A549 (cell line): Measurements from ENCODE around the gene ZC3H12C. TPM values are rescaled to one million over a fixed set of nuclear protein-coding genes. Genes with fewer than 3 reads are reported as not detected.

Experiments
- ATAC-seq, 2 experiments: fragments of 200-7000 bp in 1 of 2; fragments of >200 bp in 1 of 2; cut with Nextera tagmentation in 1 of 2; cut with Tn5 transposase in 1 of 2; 3 replicates each; pipeline versions ENCODE4 v1.8.0 to v1.9.1; 2018 to 2020; ENCODE audit warnings: mild to moderate bottlenecking in 1 of 2, moderate library complexity in 1 of 2
- CTCF ChIA-PET: fragments of 300-600 bp; sonication (Branson Sonifier 250); formaldehyde crosslinking; extraction: SDS; loops from one replicate; lab custom pipeline; 2021; ENCODE audit warnings: antibody characterized with exemption, inconsistent platforms; lab: Yijun Ruan, JAX
- POLR2A ChIA-PET: fragments of 350-600 bp; formaldehyde crosslinking; extraction: SDS; loops from one replicate; lab custom pipeline; 2021; ENCODE audit warnings: antibody characterized with exemption, inconsistent platforms; lab: Yijun Ruan, JAX
- DNase-seq, 2 experiments: peaks; one replicate each; pipeline versions ENCODE4 v3.0.0 to v3.0.0-alpha.2; 2011 to 2016; ENCODE audit warnings: low read depth in 1 of 2, low spot score in 1 of 2
- FAIRE-seq: peaks from 2 replicates; lab custom pipeline; 2011; peaks lifted over from hg19 to GRCh38; lab: Jason Lieb, UNC
- H3K27ac ChIP-seq, 2 experiments: fragments of >200 bp; sonication (Bioruptor Twin); formaldehyde crosslinking; 3 replicates each; pipeline ENCODE4 v1.5.1; 2016 to 2017
- H3K4me1 ChIP-seq: fragments of >200 bp; sonication (Bioruptor Twin); formaldehyde crosslinking; 3 replicates; pipeline ENCODE4 v1.6.1; 2016
- H3K4me2 ChIP-seq: fragments of >200 bp; sonication (Bioruptor Twin); formaldehyde crosslinking; 3 replicates; pipeline ENCODE4 v1.6.1; 2016
- H3K4me3 ChIP-seq: fragments of >200 bp; sonication (Bioruptor Twin); formaldehyde crosslinking; 3 replicates; pipeline ENCODE4 v1.5.1; 2016
- H3K9me3 ChIP-seq: fragments of >200 bp; sonication (Bioruptor Twin); formaldehyde crosslinking; 3 replicates; pipeline ENCODE4 v1.6.1; 2016
- CBX8 ChIP-seq: fragments of 200-600 bp; sonication (generic); IDR thresholded peaks from 2 replicates; pipeline ENCODE4 v1.6.1; 2016
- CEBPB ChIP-seq, 2 experiments: fragments of >200 bp in 1 of 2; sonication (Bioruptor Twin) in 1 of 2; formaldehyde crosslinking in 1 of 2; IDR thresholded peaks; 2 replicates each; pipeline ENCODE4 v1.6.1; 2012 to 2016
- CHD4 ChIP-seq: fragments of 200-600 bp; sonication (generic); IDR thresholded peaks from 2 replicates; pipeline ENCODE4 v1.6.1; 2016; ENCODE audit warnings: antibody characterized with exemption, mild to moderate bottlenecking, borderline replicate concordance
- EHMT2 ChIP-seq: fragments of 200-600 bp; sonication (generic); IDR thresholded peaks from 2 replicates; pipeline ENCODE4 v1.6.1; 2016; ENCODE audit warnings: antibody characterized with exemption, low read depth, mild to moderate bottlenecking, moderate library complexity
- FOSL2 ChIP-seq, 2 experiments: fragments of 450-650 bp in 1 of 2; fragments of >200 bp in 1 of 2; sonication (Bioruptor Twin) in 1 of 2; formaldehyde crosslinking; IDR thresholded peaks; 2 replicates each; pipeline versions ENCODE4 v1.5.0 to v1.6.1; 2016 to 2020; ENCODE audit warnings: mild to moderate bottlenecking in 1 of 2, moderate library complexity in 1 of 2
- FOXS1 ChIP-seq: fragments of 250-450 bp; sonication (Bioruptor Pico); IDR thresholded peaks from 2 replicates; pipeline ENCODE4 v1.5.0; 2020; ENCODE audit warnings: mild to moderate bottlenecking, moderate library complexity
- GATA3 ChIP-seq: IDR thresholded peaks from 2 replicates; pipeline ENCODE4 v1.6.1; 2012; ENCODE audit warnings: borderline replicate concordance
- HEYL ChIP-seq: fragments of 250-450 bp; sonication (Bioruptor Pico); IDR thresholded peaks from 2 replicates; pipeline ENCODE4 v1.8.0; 2021; ENCODE audit warnings: mild to moderate bottlenecking, moderate library complexity
- JUN ChIP-seq, 2 experiments: fragments of >200 bp; sonication (Bioruptor Twin); formaldehyde crosslinking; IDR thresholded peaks; 2 replicates in 1 of 2; 3 replicates in 1 of 2; pipeline ENCODE4 v1.6.1; 2016 to 2017
- KDM5A ChIP-seq: fragments of 200-600 bp; sonication (generic); IDR thresholded peaks from 2 replicates; pipeline ENCODE4 v1.6.1; 2016; ENCODE audit warnings: antibody characterized with exemption, mild to moderate bottlenecking
- NFE2L2 ChIP-seq: fragments of 150-350 bp; conservative IDR thresholded peaks from 2 replicates; pipeline ENCODE4 v1.6.1; 2014; ENCODE audit warnings: low read length
- NR3C1 ChIP-seq: fragments of >200 bp; sonication (Bioruptor Twin); formaldehyde crosslinking; IDR thresholded peaks from 3 replicates; pipeline ENCODE4 v1.6.1; 2017
- PBX3 ChIP-seq: IDR thresholded peaks from 2 replicates; pipeline ENCODE4 v1.6.1; 2012
- RAD21 ChIP-seq, 2 experiments: fragments of >200 bp in 1 of 2; sonication (Bioruptor Twin) in 1 of 2; formaldehyde crosslinking in 1 of 2; IDR thresholded peaks in 1 of 2; conservative IDR thresholded peaks in 1 of 2; 2 replicates in 1 of 2; 3 replicates in 1 of 2; pipeline ENCODE4 v1.6.1; 2012 to 2018; ENCODE audit warnings: inconsistent platforms in 1 of 2
- RARB ChIP-seq: fragments of 250-450 bp; sonication (Bioruptor Pico); IDR thresholded peaks from 2 replicates; pipeline ENCODE4 v1.8.0; 2021; ENCODE audit warnings: mild to moderate bottlenecking, moderate library complexity
- RFX5 ChIP-seq: fragments of 450-650 bp; IDR thresholded peaks from 2 replicates; pipeline ENCODE4 v1.7.1; 2014; ENCODE audit warnings: antibody characterized with exemption, mild to moderate bottlenecking, moderate library complexity
- RNF2 ChIP-seq: fragments of 200-600 bp; sonication (generic); IDR thresholded peaks from 2 replicates; pipeline ENCODE4 v1.6.1; 2016; ENCODE audit warnings: low read depth, mild to moderate bottlenecking, antibody characterized with exemption, moderate library complexity, borderline replicate concordance
- SMC3 ChIP-seq: fragments of >200 bp; sonication (Bioruptor Twin); formaldehyde crosslinking; IDR thresholded peaks from 3 replicates; pipeline ENCODE4 v1.6.1; 2018; ENCODE audit warnings: inconsistent platforms
- TFCP2L1 ChIP-seq: fragments of 250-450 bp; sonication (Bioruptor Pico); IDR thresholded peaks from 2 replicates; pipeline ENCODE4 v1.5.0; 2021; ENCODE audit warnings: mild to moderate bottlenecking
- TP53 ChIP-seq: fragments of 250-450 bp; sonication (Bioruptor Pico); IDR thresholded peaks from 2 replicates; pipeline ENCODE4 v1.5.0; 2021; ENCODE audit warnings: mild to moderate bottlenecking, moderate library complexity
- WGBS: methylation state at CpG from one replicate; pipeline ENCODE4 v1.1.6; 2017; ENCODE audit errors: missing lambda C conversion rate; 5-methylcytosine and 5-hydroxymethylcytosine counted together
- polyA plus RNA-seq, 4 experiments: library from polyadenylated mRNA; depleted of rRNA in 3 of 4; stranded (reverse); fragments of >200 nt; fragmentation: RNase III in 1 of 4; extraction: RNeasy Plus Mini Kit Qiagen cat#74134 plus additional on column Dnase treatment in 1 of 4; gene quantifications; 2 replicates in 3 of 4; 3 replicates in 1 of 4; pipeline ENCODE4 v1.2.3, GENCODE V29; 2011 to 2017
- TF ChIP-seq, protein P1 (sequence below): fragments of 250-450 bp; sonication (Bioruptor Pico); IDR thresholded peaks from 2 replicates; pipeline ENCODE4 v1.5.0; 2021; ENCODE audit warnings: mild to moderate bottlenecking, moderate library complexity, borderline replicate concordance
- TF ChIP-seq, protein P2 (sequence below): fragments of 450-650 bp; IDR thresholded peaks from 2 replicates; pipeline ENCODE4 v1.6.1; 2014; ENCODE audit warnings: antibody characterized with exemption
- TF ChIP-seq, protein P3 (sequence below): fragments of 250-450 bp; sonication (Bioruptor Pico); IDR thresholded peaks from 2 replicates; pipeline ENCODE4 v1.5.0; 2020; ENCODE audit warnings: low read depth, mild to moderate bottlenecking, moderate library complexity
- TF ChIP-seq, protein P4 (sequence below): IDR thresholded peaks from 2 replicates; pipeline ENCODE4 v1.6.1; 2012; ENCODE audit warnings: low read depth, borderline replicate concordance
- TF ChIP-seq, protein P5 (sequence below): fragments of 200-600 bp; sonication (generic); IDR thresholded peaks from 2 replicates; pipeline ENCODE4 v1.6.1; 2016; ENCODE audit warnings: antibody characterized with exemption, mild to moderate bottlenecking, moderate library complexity
- TF ChIP-seq, protein P6 (sequence below): IDR thresholded peaks from 2 replicates; pipeline ENCODE4 v1.6.1; 2012

Gene ZC3H12C
- polyA plus RNA-seq, 2 of the 4 experiments (the other 2 are of a cell fraction): 3.1 to 12.4 TPM

DNA sequence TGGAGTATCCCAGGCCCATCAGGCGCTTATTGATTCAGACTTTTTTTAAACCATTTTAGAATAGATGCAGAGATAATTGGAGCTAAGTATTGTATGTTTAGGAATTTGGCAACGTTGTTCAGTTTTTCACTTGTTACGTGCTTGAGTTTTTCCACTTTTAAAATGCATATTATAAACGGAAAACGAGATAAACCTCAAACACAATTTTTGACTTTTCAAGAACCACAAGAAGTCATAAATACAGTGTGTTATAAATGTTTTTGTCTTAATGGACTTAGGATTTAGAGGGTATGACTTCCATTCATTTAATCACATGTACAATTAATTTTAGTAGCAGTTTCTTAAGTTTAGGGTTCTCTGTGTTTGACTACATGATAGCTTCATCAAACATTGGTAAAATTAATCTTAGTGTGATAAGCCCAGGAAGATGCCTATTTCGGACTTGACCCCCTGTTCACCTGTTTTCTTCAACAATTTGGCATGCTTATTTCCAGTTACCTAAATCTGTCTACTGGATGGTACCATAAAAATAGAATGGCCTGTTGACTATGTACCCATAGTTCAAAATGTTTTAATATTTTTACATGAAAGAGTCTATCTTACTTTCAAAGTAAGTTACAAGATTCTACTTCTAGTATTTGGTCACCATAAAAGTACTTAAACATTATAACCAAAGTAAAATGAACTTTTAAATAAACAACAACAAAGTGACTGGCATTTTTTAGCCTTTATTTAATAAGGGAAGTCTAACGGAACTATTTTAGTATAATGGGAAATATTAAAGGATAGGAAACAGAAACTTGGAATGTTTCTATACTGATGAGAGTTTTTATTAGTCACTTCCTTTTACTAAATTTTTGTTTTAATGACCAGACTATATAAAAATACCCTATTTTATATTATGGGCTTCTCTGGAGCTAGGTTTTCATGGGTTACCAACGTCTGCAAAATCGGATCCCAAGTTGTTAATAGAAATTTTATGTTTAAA is 1.4 kb downstream of the ZC3H12C start:
- peak overlapping the region; percentile 89 for H3K4me2 ChIP-seq
- CTCF ChIA-PET: interaction anchor here (1.0 to 3.1 kb wide), 2 partner anchors 107 to 150 kb away, joined by 4 to 12 read pairs; no protein-coding TSS in a partner anchor
- ATAC-seq: no peak
- no peaks in the 10 kb centered on the region for H3K9me3 ChIP-seq
- peak overlapping the region; percentile 60 for H3K4me3 ChIP-seq
- POLR2A ChIA-PET: no interaction called here
- FAIRE-seq: no peak
- peak overlapping the region; percentile 92 to 97 for H3K27ac ChIP-seq
- WGBS: 53% methylated on average over 9 of the region's 9 CpGs
- no peak for TF ChIP-seq JUN (IDR thresholded peaks at IDR 0.05)
- TF ChIP-seq, protein P1, sequence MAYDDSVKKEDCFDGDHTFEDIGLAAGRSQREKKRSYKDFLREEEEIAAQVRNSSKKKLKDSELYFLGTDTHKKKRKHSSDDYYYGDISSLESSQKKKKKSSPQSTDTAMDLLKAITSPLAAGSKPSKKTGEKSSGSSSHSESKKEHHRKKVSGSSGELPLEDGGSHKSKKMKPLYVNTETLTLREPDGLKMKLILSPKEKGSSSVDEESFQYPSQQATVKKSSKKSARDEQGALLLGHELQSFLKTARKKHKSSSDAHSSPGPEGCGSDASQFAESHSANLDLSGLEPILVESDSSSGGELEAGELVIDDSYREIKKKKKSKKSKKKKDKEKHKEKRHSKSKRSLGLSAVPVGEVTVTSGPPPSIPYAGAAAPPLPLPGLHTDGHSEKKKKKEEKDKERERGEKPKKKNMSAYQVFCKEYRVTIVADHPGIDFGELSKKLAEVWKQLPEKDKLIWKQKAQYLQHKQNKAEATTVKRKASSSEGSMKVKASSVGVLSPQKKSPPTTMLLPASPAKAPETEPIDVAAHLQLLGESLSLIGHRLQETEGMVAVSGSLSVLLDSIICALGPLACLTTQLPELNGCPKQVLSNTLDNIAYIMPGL (CRISPR knock-in tag): no peak
- TF ChIP-seq CBX8: no peak
- TF ChIP-seq TFCP2L1 (CRISPR knock-in tag): no peak
- no peak for TF ChIP-seq NR3C1
- no peak for TF ChIP-seq SMC3
- TF ChIP-seq RAD21 (conservative IDR thresholded peaks at IDR 0.05 in 1 of 2, IDR thresholded peaks at IDR 0.05 in 1 of 2): no peak
- TF ChIP-seq, protein P2, sequence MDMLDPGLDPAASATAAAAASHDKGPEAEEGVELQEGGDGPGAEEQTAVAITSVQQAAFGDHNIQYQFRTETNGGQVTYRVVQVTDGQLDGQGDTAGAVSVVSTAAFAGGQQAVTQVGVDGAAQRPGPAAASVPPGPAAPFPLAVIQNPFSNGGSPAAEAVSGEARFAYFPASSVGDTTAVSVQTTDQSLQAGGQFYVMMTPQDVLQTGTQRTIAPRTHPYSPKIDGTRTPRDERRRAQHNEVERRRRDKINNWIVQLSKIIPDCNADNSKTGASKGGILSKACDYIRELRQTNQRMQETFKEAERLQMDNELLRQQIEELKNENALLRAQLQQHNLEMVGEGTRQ: no peak
- no peak for TF ChIP-seq FOXS1 (CRISPR knock-in tag)
- no peak for TF ChIP-seq GATA3
- no peak for TF ChIP-seq NFE2L2
- DNase-seq: no peak
- H3K4me1 ChIP-seq: peaks cover 56% of the 10 kb centered on the region

DNA sequence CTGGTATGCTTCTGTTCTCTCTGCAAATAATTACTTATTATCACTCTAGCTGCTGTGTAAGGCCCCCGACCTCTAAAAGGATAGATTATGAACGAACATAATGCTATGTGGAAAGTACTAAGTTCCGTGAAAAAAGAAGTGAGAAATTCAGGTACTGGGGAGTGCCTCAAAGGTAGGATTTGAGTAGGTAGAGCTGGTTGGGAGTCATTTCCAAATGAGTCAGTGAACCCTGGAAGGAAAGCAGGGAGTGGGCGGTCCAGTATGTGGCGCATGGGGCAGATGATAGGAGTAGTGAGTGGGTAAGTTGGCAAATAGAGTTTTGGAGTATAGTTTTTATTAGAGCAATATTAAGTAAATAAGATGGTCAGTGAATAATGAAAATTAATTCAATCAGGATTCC is 2.4 kb downstream of the ZC3H12C start:
- ChIA-PET POLR2A (no interaction called here), CTCF (no interaction called here)
- H3K27ac ChIP-seq: peak overlapping the region in 1 of 2 experiments; percentile 73; a peak in 3 of 6 replicates
- FAIRE-seq (no peak), DNase-seq (no peak), ATAC-seq (no peak)
- H3K4me1 ChIP-seq: peaks cover 56% of the 10 kb centered on the region
- peak overlapping the region; percentile 89 for H3K4me2 ChIP-seq
- no peaks in the 10 kb centered on the region for H3K9me3 ChIP-seq
- 59% methylated on average over 5 of the region's 5 CpGs for WGBS
- no peak overlapping the region for H3K4me3 ChIP-seq
- TF ChIP-seq JUN (IDR thresholded peaks at IDR 0.05) (no peak), RNF2 (no peak), TFCP2L1 (CRISPR knock-in tag) (no peak), NFE2L2 (no peak), CHD4 (no peak), FOSL2 (IDR thresholded peaks at IDR 0.05) (no peak), FOSL2 (CRISPR knock-in tag; IDR thresholded peaks at IDR 0.05) (no peak), RFX5 (no peak), HEYL (CRISPR knock-in tag) (no peak), TP53 (CRISPR knock-in tag) (no peak), PBX3 (no peak), CBX8 (no peak), RARB (no peak), KDM5A (no peak), EHMT2 (no peak), CEBPB (IDR thresholded peaks at IDR 0.05) (no peak)
- TF ChIP-seq, protein P3, sequence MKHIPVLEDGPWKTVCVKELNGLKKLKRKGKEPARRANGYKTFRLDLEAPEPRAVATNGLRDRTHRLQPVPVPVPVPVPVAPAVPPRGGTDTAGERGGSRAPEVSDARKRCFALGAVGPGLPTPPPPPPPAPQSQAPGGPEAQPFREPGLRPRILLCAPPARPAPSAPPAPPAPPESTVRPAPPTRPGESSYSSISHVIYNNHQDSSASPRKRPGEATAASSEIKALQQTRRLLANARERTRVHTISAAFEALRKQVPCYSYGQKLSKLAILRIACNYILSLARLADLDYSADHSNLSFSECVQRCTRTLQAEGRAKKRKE (CRISPR knock-in tag): no peak
- TF ChIP-seq, protein P4, sequence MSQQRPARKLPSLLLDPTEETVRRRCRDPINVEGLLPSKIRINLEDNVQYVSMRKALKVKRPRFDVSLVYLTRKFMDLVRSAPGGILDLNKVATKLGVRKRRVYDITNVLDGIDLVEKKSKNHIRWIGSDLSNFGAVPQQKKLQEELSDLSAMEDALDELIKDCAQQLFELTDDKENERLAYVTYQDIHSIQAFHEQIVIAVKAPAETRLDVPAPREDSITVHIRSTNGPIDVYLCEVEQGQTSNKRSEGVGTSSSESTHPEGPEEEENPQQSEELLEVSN: no peak
- TF ChIP-seq, protein P5, sequence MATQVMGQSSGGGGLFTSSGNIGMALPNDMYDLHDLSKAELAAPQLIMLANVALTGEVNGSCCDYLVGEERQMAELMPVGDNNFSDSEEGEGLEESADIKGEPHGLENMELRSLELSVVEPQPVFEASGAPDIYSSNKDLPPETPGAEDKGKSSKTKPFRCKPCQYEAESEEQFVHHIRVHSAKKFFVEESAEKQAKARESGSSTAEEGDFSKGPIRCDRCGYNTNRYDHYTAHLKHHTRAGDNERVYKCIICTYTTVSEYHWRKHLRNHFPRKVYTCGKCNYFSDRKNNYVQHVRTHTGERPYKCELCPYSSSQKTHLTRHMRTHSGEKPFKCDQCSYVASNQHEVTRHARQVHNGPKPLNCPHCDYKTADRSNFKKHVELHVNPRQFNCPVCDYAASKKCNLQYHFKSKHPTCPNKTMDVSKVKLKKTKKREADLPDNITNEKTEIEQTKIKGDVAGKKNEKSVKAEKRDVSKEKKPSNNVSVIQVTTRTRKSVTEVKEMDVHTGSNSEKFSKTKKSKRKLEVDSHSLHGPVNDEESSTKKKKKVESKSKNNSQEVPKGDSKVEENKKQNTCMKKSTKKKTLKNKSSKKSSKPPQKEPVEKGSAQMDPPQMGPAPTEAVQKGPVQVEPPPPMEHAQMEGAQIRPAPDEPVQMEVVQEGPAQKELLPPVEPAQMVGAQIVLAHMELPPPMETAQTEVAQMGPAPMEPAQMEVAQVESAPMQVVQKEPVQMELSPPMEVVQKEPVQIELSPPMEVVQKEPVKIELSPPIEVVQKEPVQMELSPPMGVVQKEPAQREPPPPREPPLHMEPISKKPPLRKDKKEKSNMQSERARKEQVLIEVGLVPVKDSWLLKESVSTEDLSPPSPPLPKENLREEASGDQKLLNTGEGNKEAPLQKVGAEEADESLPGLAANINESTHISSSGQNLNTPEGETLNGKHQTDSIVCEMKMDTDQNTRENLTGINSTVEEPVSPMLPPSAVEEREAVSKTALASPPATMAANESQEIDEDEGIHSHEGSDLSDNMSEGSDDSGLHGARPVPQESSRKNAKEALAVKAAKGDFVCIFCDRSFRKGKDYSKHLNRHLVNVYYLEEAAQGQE: no peak
- TF ChIP-seq, protein P6, sequence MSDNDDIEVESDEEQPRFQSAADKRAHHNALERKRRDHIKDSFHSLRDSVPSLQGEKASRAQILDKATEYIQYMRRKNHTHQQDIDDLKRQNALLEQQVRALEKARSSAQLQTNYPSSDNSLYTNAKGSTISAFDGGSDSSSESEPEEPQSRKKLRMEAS: no peak
